HepG2 (cell line): ENCODE measurements around the gene NEURL1. TPM values are rescaled to one million over a fixed set of nuclear protein-coding genes. Genes with fewer than 3 reads are reported as not detected.

ENCODE experiments used
- EHMT2 ChIP-seq: fragments of 200-600 bp; sonication (generic); IDR thresholded peaks from 2 replicates; pipeline ENCODE4 v1.7.0; 2017; ENCODE audit warnings: antibody characterized with exemption, low read depth, low read length, borderline replicate concordance
- ETV6 ChIP-seq: sonication (generic); formaldehyde crosslinking; conservative IDR thresholded peaks from 2 replicates; pipeline ENCODE4 v1.4.0; 2020; ENCODE audit warnings: missing genetic modification reagents
- FIP1L1 ChIP-seq: fragments of 200-400 bp; formaldehyde crosslinking; IDR thresholded peaks from 2 replicates; pipeline ENCODE4 v1.6.1; 2018; ENCODE audit warnings: low read depth, mild to moderate bottlenecking, low read length, moderate library complexity, borderline replicate concordance; ENCODE audit not compliant: insufficient read depth
- FOXK1 ChIP-seq: sonication (generic); formaldehyde crosslinking; IDR thresholded peaks from 2 replicates; pipeline ENCODE4 v1.4.0; 2020; ENCODE audit warnings: low read depth, missing genetic modification reagents, borderline replicate concordance
- GABPB1 ChIP-seq: IDR thresholded peaks from 2 replicates; pipeline ENCODE4 v1.6.1; 2016; ENCODE audit warnings: mild to moderate bottlenecking, missing genetic modification reagents, moderate library complexity, missing compliant biosample characterization
- IRF1 ChIP-seq: sonication (generic); formaldehyde crosslinking; IDR thresholded peaks from 2 replicates; pipeline ENCODE4 v1.4.0; 2020; ENCODE audit warnings: low read depth, mild to moderate bottlenecking, missing genetic modification reagents
- JUND ChIP-seq: sonication (generic); formaldehyde crosslinking; IDR thresholded peaks from 2 replicates; pipeline ENCODE4 v1.8.0; 2022; ENCODE audit warnings: mild to moderate bottlenecking, missing genetic modification reagents
- KDM3A ChIP-seq: IDR thresholded peaks from 2 replicates; pipeline ENCODE4 v1.6.1; 2018; ENCODE audit warnings: low read depth, missing compliant biosample characterization
- KLF11 ChIP-seq: IDR thresholded peaks from 2 replicates; pipeline ENCODE4 v1.6.1; 2016; ENCODE audit warnings: missing compliant biosample characterization
- PCBP1 ChIP-seq: fragments of 200-400 bp; formaldehyde crosslinking; IDR thresholded peaks from 2 replicates; pipeline ENCODE4 v1.6.1; 2017; ENCODE audit warnings: mild to moderate bottlenecking, low read depth, low read length, borderline replicate concordance
- POLR2A ChIP-seq, 2 experiments: IDR thresholded peaks; 2 replicates each; pipeline ENCODE4 v1.6.1; 2011; ENCODE audit warnings: low read depth in 2 of 2, low read length in 2 of 2, mild to moderate bottlenecking in 1 of 2, moderate library complexity in 1 of 2; ENCODE audit not compliant: insufficient read depth in 1 of 2
- RELA ChIP-seq: sonication (generic); formaldehyde crosslinking; IDR thresholded peaks from 2 replicates; pipeline ENCODE4 v1.4.0; 2020; ENCODE audit warnings: missing genetic modification reagents
- RFXANK ChIP-seq: IDR thresholded peaks from 2 replicates; pipeline ENCODE4 v1.6.1; 2016
- RFXAP ChIP-seq: sonication (generic); formaldehyde crosslinking; IDR thresholded peaks from 2 replicates; pipeline ENCODE4 v1.4.0; 2020; ENCODE audit warnings: missing genetic modification reagents, borderline replicate concordance
- SATB2 ChIP-seq: sonication (generic); formaldehyde crosslinking; IDR thresholded peaks from 2 replicates; pipeline ENCODE4 v1.5.0; 2020; ENCODE audit warnings: missing genetic modification reagents
- SNAI1 ChIP-seq: sonication (generic); formaldehyde crosslinking; IDR thresholded peaks from 2 replicates; pipeline ENCODE4 v1.5.0; 2020; ENCODE audit warnings: mild to moderate bottlenecking, missing genetic modification reagents, borderline replicate concordance
- YEATS4 ChIP-seq: sonication (generic); formaldehyde crosslinking; IDR thresholded peaks from 2 replicates; pipeline ENCODE4 v1.4.0; 2020; ENCODE audit warnings: missing genetic modification reagents, borderline replicate concordance
- ZBTB42 ChIP-seq: sonication (generic); formaldehyde crosslinking; IDR thresholded peaks from 2 replicates; pipeline ENCODE4 v1.5.0; 2020; ENCODE audit warnings: mild to moderate bottlenecking, missing genetic modification reagents
- ZFP82 ChIP-seq: sonication (generic); formaldehyde crosslinking; IDR thresholded peaks from 2 replicates; pipeline ENCODE4 v1.5.1; 2020; ENCODE audit warnings: mild to moderate bottlenecking, missing genetic modification reagents, borderline replicate concordance
- ZNF10 ChIP-seq: sonication (generic); formaldehyde crosslinking; IDR thresholded peaks from 2 replicates; pipeline ENCODE4 v1.4.0; 2020; ENCODE audit warnings: mild to moderate bottlenecking, low read depth, missing genetic modification reagents, borderline replicate concordance
- ZNF350 ChIP-seq: sonication (generic); formaldehyde crosslinking; IDR thresholded peaks from 2 replicates; pipeline ENCODE4 v1.4.0; 2020; ENCODE audit warnings: mild to moderate bottlenecking, low read depth, missing genetic modification reagents, borderline replicate concordance
- ZNF546 ChIP-seq: sonication (generic); formaldehyde crosslinking; conservative IDR thresholded peaks from 2 replicates; pipeline ENCODE4 v1.8.1; 2023; ENCODE audit warnings: mild to moderate bottlenecking, missing genetic modification reagents
- ZNF570 ChIP-seq: sonication (generic); formaldehyde crosslinking; IDR thresholded peaks from 2 replicates; pipeline ENCODE4 v1.4.0; 2020; ENCODE audit warnings: mild to moderate bottlenecking, missing genetic modification reagents, borderline replicate concordance
- ZNF644 ChIP-seq: IDR thresholded peaks from 2 replicates; pipeline ENCODE4 v1.6.1; 2016; ENCODE audit warnings: low read depth
- ZNF7 ChIP-seq: IDR thresholded peaks from 2 replicates; pipeline ENCODE4 v1.6.1; 2016; ENCODE audit warnings: missing biosample characterization, missing genetic modification reagents
- ZNF737 ChIP-seq: sonication (generic); formaldehyde crosslinking; IDR thresholded peaks from 2 replicates; pipeline ENCODE4 v1.5.0; 2020; ENCODE audit warnings: missing genetic modification reagents, mild to moderate bottlenecking, borderline replicate concordance
- polyA plus RNA-seq, 8 experiments: library from polyadenylated mRNA; depleted of rRNA in 3 of 8; stranded (reverse) in 7 of 8; unstranded in 1 of 8; fragments of >200 nt; fragmentation: Illumina TruSeq in 4 of 8; extraction: Trizol in 4 of 8; gene quantifications; 2 replicates each; pipeline versions ENCODE4 v1.2.1 to v1.2.3, GENCODE V29; 2011 to 2016; ENCODE audit warnings: low read depth in 4 of 8, missing spikeins in 1 of 8, mixed read lengths in 1 of 8; ENCODE audit not compliant: insufficient read depth in 1 of 8
- total RNA-seq, 5 experiments: library from RNA; depleted of rRNA; stranded (reverse); fragments of >200 nt; fragmentation: Illumina TruSeq; extraction: Trizol; gene quantifications; 2 replicates each; pipeline ENCODE4 v1.2.3, GENCODE V29; 2016; ENCODE audit warnings: low read depth in 1 of 5
- TF ChIP-seq, protein P1 (sequence below): sonication (generic); formaldehyde crosslinking; IDR thresholded peaks from 2 replicates; pipeline ENCODE4 v1.4.0; 2020; ENCODE audit warnings: missing genetic modification reagents

The NEURL1 gene
- total and polyA plus RNA-seq, 2 of the 13 experiments (the other 11 are each of a cell fraction or from before 2014, with no cell fraction given) = not detected

DNA sequence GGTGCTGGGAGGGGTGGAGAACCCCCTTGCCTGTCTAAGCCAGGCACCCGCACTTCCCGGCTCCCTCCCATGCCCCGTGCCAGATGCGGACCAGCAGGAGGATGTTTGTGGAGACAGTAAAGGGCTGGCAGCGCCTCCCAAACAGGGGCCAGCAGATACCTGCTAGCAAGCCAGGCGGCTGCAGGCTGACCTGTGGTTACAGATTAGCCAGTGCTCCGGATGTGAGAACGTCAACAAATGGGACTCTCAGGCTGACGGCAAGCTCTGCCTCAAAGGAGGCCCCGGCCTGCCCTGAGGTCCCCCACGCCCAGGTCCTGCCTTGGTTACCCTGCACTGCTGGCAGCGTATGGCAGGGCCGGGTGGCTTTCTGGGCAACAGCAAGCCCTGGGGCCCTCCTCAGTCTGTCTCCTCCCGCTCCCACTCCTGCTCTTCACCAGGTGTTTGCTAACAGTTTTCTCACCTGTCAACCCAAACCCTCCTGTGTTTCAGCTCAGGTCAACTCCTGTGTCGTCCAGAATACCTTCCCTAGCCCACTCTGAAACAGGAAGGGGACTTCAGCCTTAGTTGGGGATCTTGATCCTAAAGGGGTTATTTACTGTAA, 85.4 kb downstream of the NEURL1 start (continued):
- no peak for TF ChIP-seq ZNF7 (CRISPR knock-in tag)
- TF ChIP-seq, protein P1, sequence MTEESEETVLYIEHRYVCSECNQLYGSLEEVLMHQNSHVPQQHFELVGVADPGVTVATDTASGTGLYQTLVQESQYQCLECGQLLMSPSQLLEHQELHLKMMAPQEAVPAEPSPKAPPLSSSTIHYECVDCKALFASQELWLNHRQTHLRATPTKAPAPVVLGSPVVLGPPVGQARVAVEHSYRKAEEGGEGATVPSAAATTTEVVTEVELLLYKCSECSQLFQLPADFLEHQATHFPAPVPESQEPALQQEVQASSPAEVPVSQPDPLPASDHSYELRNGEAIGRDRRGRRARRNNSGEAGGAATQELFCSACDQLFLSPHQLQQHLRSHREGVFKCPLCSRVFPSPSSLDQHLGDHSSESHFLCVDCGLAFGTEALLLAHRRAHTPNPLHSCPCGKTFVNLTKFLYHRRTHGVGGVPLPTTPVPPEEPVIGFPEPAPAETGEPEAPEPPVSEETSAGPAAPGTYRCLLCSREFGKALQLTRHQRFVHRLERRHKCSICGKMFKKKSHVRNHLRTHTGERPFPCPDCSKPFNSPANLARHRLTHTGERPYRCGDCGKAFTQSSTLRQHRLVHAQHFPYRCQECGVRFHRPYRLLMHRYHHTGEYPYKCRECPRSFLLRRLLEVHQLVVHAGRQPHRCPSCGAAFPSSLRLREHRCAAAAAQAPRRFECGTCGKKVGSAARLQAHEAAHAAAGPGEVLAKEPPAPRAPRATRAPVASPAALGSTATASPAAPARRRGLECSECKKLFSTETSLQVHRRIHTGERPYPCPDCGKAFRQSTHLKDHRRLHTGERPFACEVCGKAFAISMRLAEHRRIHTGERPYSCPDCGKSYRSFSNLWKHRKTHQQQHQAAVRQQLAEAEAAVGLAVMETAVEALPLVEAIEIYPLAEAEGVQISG (CRISPR knock-in tag) = 0 out of 2 replicates have a peak, but pooled peaks have one; percentile 12
- TF ChIP-seq ZNF10 (CRISPR knock-in tag) = no peak
- TF ChIP-seq JUND = no peak
- peak; percentile 19; the same call in 1 of the 2 replicates for TF ChIP-seq ZNF350
- TF ChIP-seq ZNF644 (CRISPR knock-in tag) = no peak
- TF ChIP-seq IRF1 (CRISPR knock-in tag) = no peak
- no peak for TF ChIP-seq FIP1L1
- TF ChIP-seq RELA (CRISPR knock-in tag) = no peak
- TF ChIP-seq ZFP82 = no peak
- no peak for TF ChIP-seq PCBP1
- TF ChIP-seq FOXK1 = peak; percentile 64; the same call in 1 of the 2 replicates
- TF ChIP-seq ETV6 (CRISPR knock-in tag) = no peak
- no peak for TF ChIP-seq RFXANK (CRISPR knock-in tag)
- TF ChIP-seq ZNF737 (CRISPR knock-in tag) = no peak
- no peak for TF ChIP-seq EHMT2
- TF ChIP-seq ZNF570 = no peak
- TF ChIP-seq POLR2A (IDR thresholded peaks at IDR 0.05; ENCODE audit: insufficient read depth in 1 of 2, low read depth in 2 of 2, low read length in 2 of 2) = no peak
- no peak for TF ChIP-seq SATB2
- no peak for TF ChIP-seq RFXAP
- no peak for TF ChIP-seq ZNF546
- no peak for TF ChIP-seq KLF11
- no peak for TF ChIP-seq SNAI1 (CRISPR knock-in tag)
- peak; percentile 82; the same call in 1 of the 2 replicates for TF ChIP-seq ZBTB42 (CRISPR knock-in tag)
- TF ChIP-seq GABPB1 = peak; percentile 70
- TF ChIP-seq KDM3A (CRISPR knock-in tag) = peak; percentile 56; the same call in 1 of the 2 replicates
- no peak for TF ChIP-seq YEATS4 (CRISPR knock-in tag)
